HepG2 (cell line): ENCODE data around the gene CHMP1A. TPM values are rescaled to one million over a fixed set of nuclear protein-coding genes. Genes with fewer than 3 reads are reported as not detected.
A peak's percentile ranks its signal among the peaks of the same experiment; 100 is the strongest.

Source experiments
- ATAD3A ChIP-seq: sonication (generic); formaldehyde crosslinking; IDR thresholded peaks from 2 replicates; pipeline ENCODE4 v1.4.0; 2020; ENCODE audit warnings: missing genetic modification reagents
- CC2D1A ChIP-seq: sonication (generic); formaldehyde crosslinking; IDR thresholded peaks from 2 replicates; pipeline ENCODE4 v1.8.1; 2023; ENCODE audit warnings: mild to moderate bottlenecking, missing genetic modification reagents
- GLMP ChIP-seq: sonication (generic); formaldehyde crosslinking; IDR thresholded peaks from 2 replicates; pipeline ENCODE4 v1.9.0; 2021; ENCODE audit warnings: missing genetic modification reagents, mild to moderate bottlenecking, borderline replicate concordance
- KLF11 ChIP-seq: IDR thresholded peaks from 2 replicates; pipeline ENCODE4 v1.6.1; 2016; ENCODE audit warnings: missing compliant biosample characterization
- NFYC ChIP-seq: IDR thresholded peaks from 2 replicates; pipeline ENCODE4 v1.6.1; 2016; ENCODE audit warnings: missing genetic modification reagents, missing compliant biosample characterization
- SIX4 ChIP-seq: sonication (generic); formaldehyde crosslinking; IDR thresholded peaks from 2 replicates; pipeline ENCODE4 v1.4.0; 2020; ENCODE audit warnings: missing genetic modification reagents
- SUZ12 ChIP-seq: fragments of 150-350 bp; IDR thresholded peaks from 2 replicates; pipeline ENCODE4 v1.6.1; 2014; ENCODE audit warnings: low read depth, low read length
- TARDBP ChIP-seq: sonication (generic); formaldehyde crosslinking; IDR thresholded peaks from 2 replicates; pipeline ENCODE4 v1.8.0; 2022; ENCODE audit warnings: mild to moderate bottlenecking, missing genetic modification reagents
- ZFY ChIP-seq: sonication (generic); formaldehyde crosslinking; IDR thresholded peaks from 2 replicates; pipeline ENCODE4 v1.4.0; 2020; ENCODE audit warnings: missing genetic modification reagents
- ZNF12 ChIP-seq: sonication (generic); formaldehyde crosslinking; IDR thresholded peaks from 2 replicates; pipeline ENCODE4 v1.5.0; 2020; ENCODE audit warnings: missing genetic modification reagents
- ZNF234 ChIP-seq: sonication (generic); formaldehyde crosslinking; conservative IDR thresholded peaks from 2 replicates; pipeline ENCODE4 v1.5.1; 2020; ENCODE audit warnings: mild to moderate bottlenecking, missing genetic modification reagents
- ZNF562 ChIP-seq: sonication (generic); formaldehyde crosslinking; IDR thresholded peaks from 2 replicates; pipeline ENCODE4 v1.8.0; 2022; ENCODE audit warnings: missing genetic modification reagents, borderline replicate concordance
- ZNF781 ChIP-seq: sonication (generic); formaldehyde crosslinking; IDR thresholded peaks from 2 replicates; pipeline ENCODE4 v1.5.1; 2020; ENCODE audit warnings: borderline replicate concordance, mild to moderate bottlenecking, missing genetic modification reagents; ENCODE audit errors: not compliant biosample characterization
- ZNF816 ChIP-seq: sonication (generic); formaldehyde crosslinking; IDR thresholded peaks from 2 replicates; pipeline ENCODE4 v1.8.0; 2022; ENCODE audit warnings: missing genetic modification reagents, mild to moderate bottlenecking, borderline replicate concordance
- ZZZ3 ChIP-seq: sonication (generic); formaldehyde crosslinking; IDR thresholded peaks from 2 replicates; pipeline ENCODE4 v1.4.0; 2020; ENCODE audit warnings: missing genetic modification reagents, mild to moderate bottlenecking, borderline replicate concordance
- polyA plus RNA-seq, 8 experiments: library from polyadenylated mRNA; depleted of rRNA in 3 of 8; stranded (reverse) in 7 of 8; unstranded in 1 of 8; fragments of >200 nt; fragmentation: Illumina TruSeq in 4 of 8; extraction: Trizol in 4 of 8; gene quantifications; 2 replicates each; pipeline versions ENCODE4 v1.2.1 to v1.2.3, GENCODE V29; 2011 to 2016; ENCODE audit warnings: low read depth in 4 of 8, missing spikeins in 1 of 8, mixed read lengths in 1 of 8; ENCODE audit not compliant: insufficient read depth in 1 of 8
- total RNA-seq, 5 experiments: library from RNA; depleted of rRNA; stranded (reverse); fragments of >200 nt; fragmentation: Illumina TruSeq; extraction: Trizol; gene quantifications; 2 replicates each; pipeline ENCODE4 v1.2.3, GENCODE V29; 2016; ENCODE audit warnings: low read depth in 1 of 5
- TF ChIP-seq, protein P1 (sequence below): sonication (generic); formaldehyde crosslinking; IDR thresholded peaks from 2 replicates; pipeline ENCODE4 v1.4.0; 2020; ENCODE audit warnings: mild to moderate bottlenecking, missing genetic modification reagents
- TF ChIP-seq, protein P2 (sequence below): sonication (generic); formaldehyde crosslinking; IDR thresholded peaks from 2 replicates; pipeline ENCODE4 v1.4.0; 2020; ENCODE audit warnings: mild to moderate bottlenecking, low read depth, missing genetic modification reagents
- TF ChIP-seq, protein P3 (sequence below), 2 experiments: IDR thresholded peaks; 2 replicates each; pipeline ENCODE4 v1.6.1; 2011 to 2012; ENCODE audit warnings: low read length in 2 of 2, borderline replicate concordance in 1 of 2, low read depth in 1 of 2, mild to moderate bottlenecking in 1 of 2, moderate library complexity in 1 of 2

The CHMP1A gene
- total and polyA plus RNA-seq, 2 of the 13 experiments (the other 11 are each of a cell fraction or from before 2014, with no cell fraction given): 69.4 to 73.3 TPM

GRCh38 chr16:89695086-89695874 lies 37.8 kb upstream of the CHMP1A start (continued):
- TF ChIP-seq GLMP (CRISPR knock-in tag) (no peak), CC2D1A (no peak), ZNF816 (CRISPR knock-in tag) (no peak), SIX4 (CRISPR knock-in tag) (no peak; the same call in 1 of the 2 replicates), ATAD3A (no peak), TARDBP (CRISPR knock-in tag) (peak; percentile 85), ZFY (CRISPR knock-in tag) (peak; percentile 83), SUZ12 (no peak), ZNF12 (CRISPR knock-in tag) (no peak), ZZZ3 (CRISPR knock-in tag) (no peak), ZNF781 (CRISPR knock-in tag) (peak; percentile 32), ZNF562 (CRISPR knock-in tag) (no peak), KLF11 (CRISPR knock-in tag) (0 out of 2 replicates have a peak, but pooled peaks have one; percentile 26), NFYC (CRISPR knock-in tag) (no peak; the same call in 1 of the 2 replicates), ZNF234 (CRISPR knock-in tag) (no peak; the same call in 1 of the 2 replicates)
- TF ChIP-seq, protein P1, sequence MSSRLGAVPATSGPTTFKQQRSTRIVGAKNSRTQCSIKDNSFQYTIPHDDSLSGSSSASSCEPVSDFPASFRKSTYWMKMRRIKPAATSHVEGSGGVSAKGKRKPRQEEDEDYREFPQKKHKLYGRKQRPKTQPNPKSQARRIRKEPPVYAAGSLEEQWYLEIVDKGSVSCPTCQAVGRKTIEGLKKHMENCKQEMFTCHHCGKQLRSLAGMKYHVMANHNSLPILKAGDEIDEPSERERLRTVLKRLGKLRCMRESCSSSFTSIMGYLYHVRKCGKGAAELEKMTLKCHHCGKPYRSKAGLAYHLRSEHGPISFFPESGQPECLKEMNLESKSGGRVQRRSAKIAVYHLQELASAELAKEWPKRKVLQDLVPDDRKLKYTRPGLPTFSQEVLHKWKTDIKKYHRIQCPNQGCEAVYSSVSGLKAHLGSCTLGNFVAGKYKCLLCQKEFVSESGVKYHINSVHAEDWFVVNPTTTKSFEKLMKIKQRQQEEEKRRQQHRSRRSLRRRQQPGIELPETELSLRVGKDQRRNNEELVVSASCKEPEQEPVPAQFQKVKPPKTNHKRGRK (CRISPR knock-in tag): no peak
- TF ChIP-seq, protein P2, sequence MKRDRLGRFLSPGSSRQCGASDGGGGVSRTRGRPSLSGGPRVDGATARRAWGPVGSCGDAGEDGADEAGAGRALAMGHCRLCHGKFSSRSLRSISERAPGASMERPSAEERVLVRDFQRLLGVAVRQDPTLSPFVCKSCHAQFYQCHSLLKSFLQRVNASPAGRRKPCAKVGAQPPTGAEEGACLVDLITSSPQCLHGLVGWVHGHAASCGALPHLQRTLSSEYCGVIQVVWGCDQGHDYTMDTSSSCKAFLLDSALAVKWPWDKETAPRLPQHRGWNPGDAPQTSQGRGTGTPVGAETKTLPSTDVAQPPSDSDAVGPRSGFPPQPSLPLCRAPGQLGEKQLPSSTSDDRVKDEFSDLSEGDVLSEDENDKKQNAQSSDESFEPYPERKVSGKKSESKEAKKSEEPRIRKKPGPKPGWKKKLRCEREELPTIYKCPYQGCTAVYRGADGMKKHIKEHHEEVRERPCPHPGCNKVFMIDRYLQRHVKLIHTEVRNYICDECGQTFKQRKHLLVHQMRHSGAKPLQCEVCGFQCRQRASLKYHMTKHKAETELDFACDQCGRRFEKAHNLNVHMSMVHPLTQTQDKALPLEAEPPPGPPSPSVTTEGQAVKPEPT (CRISPR knock-in tag): no peak
- TF ChIP-seq, protein P3, sequence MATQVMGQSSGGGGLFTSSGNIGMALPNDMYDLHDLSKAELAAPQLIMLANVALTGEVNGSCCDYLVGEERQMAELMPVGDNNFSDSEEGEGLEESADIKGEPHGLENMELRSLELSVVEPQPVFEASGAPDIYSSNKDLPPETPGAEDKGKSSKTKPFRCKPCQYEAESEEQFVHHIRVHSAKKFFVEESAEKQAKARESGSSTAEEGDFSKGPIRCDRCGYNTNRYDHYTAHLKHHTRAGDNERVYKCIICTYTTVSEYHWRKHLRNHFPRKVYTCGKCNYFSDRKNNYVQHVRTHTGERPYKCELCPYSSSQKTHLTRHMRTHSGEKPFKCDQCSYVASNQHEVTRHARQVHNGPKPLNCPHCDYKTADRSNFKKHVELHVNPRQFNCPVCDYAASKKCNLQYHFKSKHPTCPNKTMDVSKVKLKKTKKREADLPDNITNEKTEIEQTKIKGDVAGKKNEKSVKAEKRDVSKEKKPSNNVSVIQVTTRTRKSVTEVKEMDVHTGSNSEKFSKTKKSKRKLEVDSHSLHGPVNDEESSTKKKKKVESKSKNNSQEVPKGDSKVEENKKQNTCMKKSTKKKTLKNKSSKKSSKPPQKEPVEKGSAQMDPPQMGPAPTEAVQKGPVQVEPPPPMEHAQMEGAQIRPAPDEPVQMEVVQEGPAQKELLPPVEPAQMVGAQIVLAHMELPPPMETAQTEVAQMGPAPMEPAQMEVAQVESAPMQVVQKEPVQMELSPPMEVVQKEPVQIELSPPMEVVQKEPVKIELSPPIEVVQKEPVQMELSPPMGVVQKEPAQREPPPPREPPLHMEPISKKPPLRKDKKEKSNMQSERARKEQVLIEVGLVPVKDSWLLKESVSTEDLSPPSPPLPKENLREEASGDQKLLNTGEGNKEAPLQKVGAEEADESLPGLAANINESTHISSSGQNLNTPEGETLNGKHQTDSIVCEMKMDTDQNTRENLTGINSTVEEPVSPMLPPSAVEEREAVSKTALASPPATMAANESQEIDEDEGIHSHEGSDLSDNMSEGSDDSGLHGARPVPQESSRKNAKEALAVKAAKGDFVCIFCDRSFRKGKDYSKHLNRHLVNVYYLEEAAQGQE (IDR thresholded peaks at IDR 0.05; ENCODE audit: borderline replicate concordance in 1 of 2, low read depth in 1 of 2, low read length in 2 of 2): no peak
